HL-60 (cell line): ENCODE measurements around the gene OR6A2.

ENCODE experiments used
- CTCF ChIP-seq: IDR thresholded peaks from one replicate; pipeline ENCODE4 v1.5.1; 2011; ENCODE audit warnings: low read length, control low read depth, inconsistent platforms; ENCODE audit not compliant: insufficient read depth
- GABPA ChIP-seq: IDR thresholded peaks from 2 replicates; pipeline ENCODE4 v1.6.1; 2012; ENCODE audit warnings: low read depth
- POLR2AphosphoS5 ChIP-seq: IDR thresholded peaks from 2 replicates; pipeline ENCODE4 v1.6.1; 2012; ENCODE audit warnings: low read depth

- TF ChIP-seq CTCF (no peak), POLR2AphosphoS5 (no peak), GABPA (no peak)
Measured at GRCh38 chr11:6799402-6799801, at the start of gene OR6A2.
